HG02798 (cell line): Measurements from ENCODE around the gene ZBTB20.

ENCODE experiments used
- ATAC-seq: cut with Tn5 transposase; IDR thresholded peaks from one replicate; pipeline ENCODE4 v1.9.1; 2021; ENCODE audit warnings: mild to moderate bottlenecking; ENCODE audit not compliant: unreplicated experiment, poor library complexity

Gene ZBTB20

GRCh38 chr3:114739627-114740026 is 407.5 kb downstream of the ZBTB20 start:
- ATAC-seq: no peak

GRCh38 chr3:114732353-114732752 is 414.7 kb downstream of the ZBTB20 start:
- ATAC-seq: no peak

DNA sequence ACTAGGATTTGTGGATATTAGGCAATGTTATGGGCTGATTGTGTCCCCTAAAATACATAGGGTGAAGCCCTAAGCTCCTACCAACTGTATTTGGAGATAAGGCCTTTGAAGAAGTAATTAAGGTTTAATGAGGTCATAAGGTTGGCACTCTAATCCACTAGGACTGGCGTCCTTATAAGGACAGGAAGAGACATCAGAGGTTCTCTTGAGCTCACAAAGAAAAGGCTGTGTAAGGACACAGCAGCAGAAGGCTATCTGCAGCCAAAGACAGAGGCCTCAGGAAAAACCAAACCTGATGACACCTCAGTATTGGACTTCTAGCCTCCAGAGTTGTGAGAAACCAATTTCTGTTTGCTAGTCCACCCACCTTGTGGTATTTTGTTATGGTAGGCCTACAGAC is 416.7 kb downstream of the ZBTB20 start:
- no peak for ATAC-seq

- no peak for ATAC-seq
These were observed 419.7 kb downstream of the ZBTB20 start for GRCh38 chr3:114727373-114727772.

GRCh38 chr3:114725966-114726365 is 421.1 kb downstream of the ZBTB20 start:
- ATAC-seq: no peak

DNA sequence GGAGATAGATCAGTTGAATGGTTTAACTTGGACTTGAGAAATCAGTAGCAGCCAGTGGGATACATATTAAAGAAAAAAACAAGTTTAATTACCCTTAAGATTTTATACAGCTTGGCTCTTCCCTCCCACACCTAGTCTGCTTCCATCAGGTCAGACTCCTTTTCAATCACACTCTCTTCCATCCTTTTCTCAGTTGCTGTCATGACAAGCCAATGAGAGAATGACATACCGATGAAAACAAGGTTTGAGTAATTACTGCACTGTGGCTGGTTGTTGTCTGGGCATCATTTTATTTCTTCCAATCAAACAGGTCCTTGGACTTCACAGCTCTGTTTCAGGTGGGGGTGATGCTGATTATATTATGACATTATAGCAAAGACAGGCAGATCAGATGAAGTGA is 424.6 kb downstream of the ZBTB20 start:
- no peak for ATAC-seq

DNA sequence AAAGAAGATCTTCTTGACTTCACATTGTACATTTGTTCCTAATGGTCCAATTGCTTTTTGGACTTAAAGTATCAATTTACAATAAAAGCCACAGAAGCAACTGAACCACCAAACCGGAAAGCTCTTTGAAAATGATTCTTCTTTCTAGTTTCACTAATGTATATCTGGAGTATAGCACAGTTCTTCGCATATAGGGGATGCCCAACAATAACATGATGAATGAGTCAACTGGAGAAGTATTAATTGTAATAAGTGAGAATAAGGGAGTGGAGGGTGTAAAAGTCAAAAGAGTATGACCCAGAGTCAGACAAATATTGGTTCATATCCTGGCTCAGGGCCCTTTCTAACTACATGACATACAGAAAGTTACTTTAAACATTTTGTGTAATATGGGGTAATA is 425.2 kb downstream of the ZBTB20 start:
- no peak for ATAC-seq

- no peak for ATAC-seq
These were observed 425.9 kb downstream of the ZBTB20 start for GRCh38 chr3:114721209-114721608.

DNA sequence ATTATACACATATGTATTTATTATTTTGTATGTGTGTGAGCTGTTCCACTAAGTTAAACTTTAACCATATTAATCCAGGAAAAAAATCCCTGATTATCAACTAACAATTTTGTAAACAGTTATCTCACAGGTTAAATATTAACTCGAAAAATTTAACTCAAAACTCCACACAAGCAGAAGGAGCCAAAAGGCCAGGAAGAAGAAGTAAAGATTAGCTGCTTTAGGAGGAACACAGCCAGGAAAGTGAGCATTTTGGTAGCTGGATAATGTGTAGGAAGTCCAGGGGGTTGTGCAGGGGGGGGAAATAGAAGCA is 428.2 kb downstream of the ZBTB20 start:
- no peak for ATAC-seq

DNA sequence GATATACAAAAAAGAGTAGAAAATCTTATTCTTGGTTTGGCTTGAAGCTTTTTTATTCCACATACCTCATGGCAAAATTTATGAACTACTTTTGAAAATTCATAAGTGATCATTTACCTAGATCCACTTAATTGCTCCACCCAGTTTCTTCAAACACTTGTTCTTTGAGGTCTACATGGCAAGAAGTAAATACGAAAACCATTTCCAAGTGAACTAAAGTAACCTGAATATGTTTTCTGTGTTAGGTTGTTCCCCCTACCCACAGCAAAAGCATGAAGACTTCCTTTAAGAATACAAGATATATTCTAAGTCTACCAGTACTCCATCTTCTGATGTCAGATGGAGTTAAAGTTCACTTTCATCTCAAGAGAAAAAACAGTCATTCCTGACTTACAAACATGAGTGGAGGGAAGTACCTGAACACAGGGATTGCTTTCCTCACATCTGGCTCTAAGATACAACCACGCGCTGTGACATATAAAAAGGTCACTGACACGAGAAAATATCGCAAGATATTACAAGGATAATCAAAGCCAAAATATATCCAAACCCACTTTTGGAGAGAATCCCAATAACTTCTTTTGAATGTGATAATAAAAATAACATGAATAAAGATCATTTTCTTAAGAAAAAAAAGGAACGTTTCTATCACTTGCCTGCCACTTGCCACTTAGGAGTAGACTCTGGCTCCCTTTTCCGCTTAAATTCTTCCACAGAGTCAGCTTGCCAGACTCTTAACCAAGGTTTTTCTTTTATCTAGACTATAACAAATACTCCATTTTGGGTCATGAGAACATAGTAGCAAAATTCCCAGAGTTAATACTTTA is 428.8 kb downstream of the ZBTB20 start:
- ATAC-seq: no peak

GRCh38 chr3:114716916-114717315 is 430.2 kb downstream of the ZBTB20 start:
- no peak for ATAC-seq

GRCh38 chr3:114716126-114716525 is 431.0 kb downstream of the ZBTB20 start:
- ATAC-seq: no peak

DNA sequence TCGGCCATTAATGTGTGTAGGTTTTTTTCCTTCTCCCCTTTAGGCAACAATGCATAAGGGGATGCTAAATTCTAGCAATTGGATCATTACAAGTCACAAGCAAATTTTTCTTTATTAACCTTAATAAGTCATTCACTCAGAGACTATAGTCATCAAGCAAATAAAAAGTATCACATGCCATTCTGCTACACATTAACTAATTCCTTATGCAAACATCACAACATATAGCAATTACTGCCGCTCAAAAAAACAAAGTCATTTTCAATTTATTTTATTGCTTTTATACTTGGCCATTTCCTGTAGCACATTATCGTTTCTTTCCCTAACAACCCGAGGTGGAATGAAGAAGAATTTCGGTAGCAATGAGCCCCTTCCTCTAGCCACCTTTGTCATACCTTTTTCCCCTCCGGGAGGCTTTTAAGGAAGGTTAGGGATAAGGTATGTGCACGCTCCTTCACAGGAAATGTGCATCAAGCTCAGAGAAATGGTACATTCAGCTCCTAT is 432.1 kb downstream of the ZBTB20 start:
- no peak for ATAC-seq

DNA sequence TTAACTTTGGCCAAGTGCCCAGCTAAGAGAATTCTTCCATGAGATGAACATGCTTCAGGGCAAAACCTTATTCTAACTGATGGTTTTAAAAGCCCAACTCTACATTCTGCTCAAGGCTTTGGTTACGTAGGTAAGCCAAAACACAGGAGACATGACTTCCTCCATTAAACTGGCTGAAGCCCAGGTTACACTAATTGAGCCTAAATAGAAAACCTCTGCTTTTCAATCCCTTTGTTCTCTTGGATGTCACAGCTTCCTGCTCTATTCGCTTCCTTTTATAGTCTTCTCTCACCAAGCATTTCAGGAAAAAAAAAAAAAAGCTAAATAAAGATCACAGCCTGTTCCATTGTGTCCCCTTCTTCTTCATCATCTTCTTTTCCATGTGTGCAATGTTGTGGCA is 432.9 kb downstream of the ZBTB20 start:
- no peak for ATAC-seq

DNA sequence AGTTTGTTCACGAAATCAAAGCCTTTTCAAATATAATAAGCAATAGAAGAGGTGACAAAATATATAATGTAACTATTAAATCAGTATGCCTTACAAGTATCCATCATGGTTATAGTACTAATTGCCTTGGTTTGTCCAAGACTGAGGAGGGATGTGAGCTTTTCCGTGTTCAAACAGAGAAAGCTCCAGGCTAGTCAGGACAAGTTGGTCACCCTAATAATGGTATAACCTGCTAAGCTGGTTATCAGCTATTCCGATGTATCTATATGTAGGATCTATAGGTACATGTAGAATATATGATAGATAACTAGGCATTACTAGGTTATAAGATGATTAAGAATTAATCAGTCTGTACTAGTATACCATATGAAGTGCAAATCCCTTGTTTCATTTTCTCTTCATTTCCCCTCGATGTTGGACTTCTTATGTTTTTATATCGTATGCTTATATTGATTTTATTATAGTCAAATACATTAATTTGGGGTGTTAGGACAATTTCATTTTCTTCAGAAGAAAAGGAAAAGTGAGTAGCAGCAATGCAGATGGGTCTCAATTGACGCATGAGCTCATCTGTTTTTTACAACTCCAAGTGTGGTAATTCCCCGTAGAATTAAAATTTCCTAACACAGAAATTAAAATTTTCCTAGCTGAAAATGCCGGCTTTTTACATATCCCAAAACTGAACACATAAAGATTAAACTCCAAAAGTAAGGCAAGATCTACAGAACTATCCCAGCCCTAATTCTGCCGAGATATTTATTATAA is 434.2 kb downstream of the ZBTB20 start:
- ATAC-seq: no peak

DNA sequence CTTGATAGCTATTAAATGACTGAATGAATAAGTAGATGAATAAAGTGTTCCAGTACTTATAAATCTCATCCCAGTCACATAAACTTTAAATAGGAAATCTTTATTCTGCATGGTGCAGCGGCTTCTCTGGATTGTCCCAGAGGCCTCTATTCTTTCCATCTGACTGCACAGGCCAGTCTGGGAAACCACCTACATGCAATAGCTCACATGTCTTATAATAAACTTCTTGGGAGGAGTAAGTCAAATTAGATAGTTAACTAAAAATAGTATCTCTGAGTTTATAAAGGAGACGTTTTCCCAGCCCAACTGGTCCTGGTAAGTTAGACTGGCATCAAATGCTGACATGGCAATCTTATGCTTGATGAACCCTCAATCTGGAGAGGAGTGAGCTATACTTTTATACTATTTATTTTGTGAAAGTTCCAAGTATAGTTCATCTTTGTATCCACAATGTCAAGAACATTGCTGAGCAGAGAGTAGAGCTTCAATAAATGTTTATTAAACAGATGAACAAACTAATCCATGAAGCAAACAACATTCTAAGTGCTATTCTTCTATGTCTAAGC is 435.7 kb downstream of the ZBTB20 start:
- ATAC-seq: no peak

- no peak for ATAC-seq
These were observed 438.0 kb downstream of the ZBTB20 start for GRCh38 chr3:114709102-114709501.

DNA sequence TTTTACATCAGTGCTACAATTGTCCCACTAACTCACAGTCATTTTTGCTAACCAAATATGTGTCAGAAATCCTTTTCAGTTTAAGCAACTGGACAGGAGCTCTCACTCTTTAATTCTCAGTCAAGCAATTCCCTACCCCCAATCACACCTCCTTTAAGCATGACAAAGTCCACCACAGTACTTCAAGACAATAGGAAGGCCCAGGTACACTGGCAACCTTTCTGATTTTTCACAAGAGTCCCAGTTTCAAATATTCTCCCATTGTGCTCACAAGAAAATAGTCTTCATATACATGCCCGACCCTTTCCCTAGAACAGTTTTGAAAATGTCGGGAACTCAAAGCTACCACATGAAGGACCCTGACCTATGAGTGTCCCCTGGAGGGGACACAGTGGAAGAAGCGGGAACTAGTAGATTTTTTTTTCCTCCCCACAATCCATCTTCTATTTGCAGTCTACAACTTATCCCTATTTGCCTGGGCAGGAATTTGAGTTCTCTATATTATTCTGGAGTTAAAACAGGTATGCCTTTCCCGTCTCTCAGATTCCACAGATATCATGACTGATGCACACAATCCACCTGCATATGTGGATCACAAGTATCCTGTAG is 439.7 kb downstream of the ZBTB20 start:
- no peak for ATAC-seq

- ATAC-seq: peak; percentile 75
These were observed 440.4 kb downstream of the ZBTB20 start for GRCh38 chr3:114706591-114707232.

DNA sequence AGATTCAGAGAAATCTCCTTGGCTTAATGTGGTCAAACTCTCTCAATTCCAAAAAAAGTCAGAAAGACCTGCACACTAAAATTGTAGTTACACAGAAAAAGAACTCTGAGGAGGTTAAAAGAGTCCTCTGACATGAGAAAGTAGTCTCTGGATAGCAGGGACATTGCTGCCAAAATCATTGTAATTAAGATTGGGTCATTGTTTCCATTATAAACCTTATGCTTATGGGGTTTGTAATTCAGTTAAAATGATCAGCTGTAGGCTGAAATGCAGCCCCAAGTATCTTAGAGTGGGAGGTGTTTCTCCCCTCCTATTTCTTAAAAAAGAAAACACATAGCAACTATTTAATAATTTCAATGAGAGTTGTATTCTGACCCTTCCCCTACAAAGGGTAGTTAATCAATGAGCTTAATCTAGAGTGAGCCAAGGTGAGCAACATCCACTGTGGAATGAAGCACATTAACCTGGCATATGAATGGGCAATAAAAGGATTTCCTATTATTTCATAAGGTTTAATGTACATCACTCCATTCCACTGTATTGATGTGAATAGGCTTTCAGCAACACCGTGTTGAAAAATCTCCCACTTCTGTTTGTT is 446.4 kb downstream of the ZBTB20 start:
- ATAC-seq: no peak
